ENCODE measurements around the gene EXT2.

EXT2 gene

GRCh38 chr11:44159848-44160721 lies 64.6 kb downstream of the EXT2 start:
- ATAC-seq, result no peak
- TF ChIP-seq ZFP30 (CRISPR knock-in tag; IDR thresholded peaks at IDR 0.05), result no peak
- no peak for TF ChIP-seq CREB5 (CRISPR knock-in tag; IDR thresholded peaks at IDR 0.05; ENCODE audit: low read depth)
- no peak for TF ChIP-seq SNAI2 (CRISPR knock-in tag; IDR thresholded peaks at IDR 0.05)
- TF ChIP-seq CSRNP3 (CRISPR knock-in tag; IDR thresholded peaks at IDR 0.05), result no peak
- no peak for TF ChIP-seq ZC3H10 (CRISPR knock-in tag; IDR thresholded peaks at IDR 0.05)
- no peak for TF ChIP-seq PATZ1 (CRISPR knock-in tag; IDR thresholded peaks at IDR 0.05; ENCODE audit: borderline replicate concordance)
- TF ChIP-seq BACH2 (CRISPR knock-in tag; IDR thresholded peaks at IDR 0.05; ENCODE audit: borderline replicate concordance), result no peak
- TF ChIP-seq ESRRG (CRISPR knock-in tag; IDR thresholded peaks at IDR 0.05), result no peak
- no peak for TF ChIP-seq ZNF70 (CRISPR knock-in tag; IDR thresholded peaks at IDR 0.05)
- no peak for TF ChIP-seq ZNF565 (CRISPR knock-in tag; conservative IDR thresholded peaks at IDR 0.05; ENCODE audit: low read depth)
- no peak for TF ChIP-seq TSHZ2 (CRISPR knock-in tag; IDR thresholded peaks at IDR 0.05)
- no peak for TF ChIP-seq PPARA (CRISPR knock-in tag; IDR thresholded peaks at IDR 0.05; ENCODE audit: borderline replicate concordance)
- no peak for TF ChIP-seq ZNF8 (CRISPR knock-in tag; IDR thresholded peaks at IDR 0.05)
- TF ChIP-seq TCF4 (CRISPR knock-in tag; IDR thresholded peaks at IDR 0.05; ENCODE audit: borderline replicate concordance), result no peak

- ATAC-seq, result no peak
- TF ChIP-seq TOX (CRISPR knock-in tag; IDR thresholded peaks at IDR 0.05; ENCODE audit: borderline replicate concordance) (no peak), ZNF70 (CRISPR knock-in tag; IDR thresholded peaks at IDR 0.05) (no peak), CSDC2 (CRISPR knock-in tag; IDR thresholded peaks at IDR 0.05) (no peak), OSR1 (CRISPR knock-in tag; IDR thresholded peaks at IDR 0.05) (no peak), TSHZ2 (CRISPR knock-in tag; IDR thresholded peaks at IDR 0.05) (no peak), SNAI2 (CRISPR knock-in tag; IDR thresholded peaks at IDR 0.05) (no peak), PPARA (CRISPR knock-in tag; IDR thresholded peaks at IDR 0.05; ENCODE audit: borderline replicate concordance) (no peak), ZFP30 (CRISPR knock-in tag; IDR thresholded peaks at IDR 0.05) (no peak), CSRNP3 (CRISPR knock-in tag; IDR thresholded peaks at IDR 0.05) (no peak), ARNTL (CRISPR knock-in tag; IDR thresholded peaks at IDR 0.05; ENCODE audit: borderline replicate concordance, low read depth) (no peak), ZC3H10 (CRISPR knock-in tag; IDR thresholded peaks at IDR 0.05) (no peak), ESRRG (CRISPR knock-in tag; IDR thresholded peaks at IDR 0.05) (no peak), POU6F1 (CRISPR knock-in tag; IDR thresholded peaks at IDR 0.05; ENCODE audit: borderline replicate concordance, low read depth) (no peak)
Observed at GRCh38 chr11:44162004-44162403, 66.5 kb downstream of the EXT2 start.
